ENCODE measurements around the gene CCDC92.

CCDC92 gene

GRCh38 chr12:123973552-123974341 lies 1.1 kb upstream of the CCDC92 start:
- DNase-seq: peak; percentile 53

DNA sequence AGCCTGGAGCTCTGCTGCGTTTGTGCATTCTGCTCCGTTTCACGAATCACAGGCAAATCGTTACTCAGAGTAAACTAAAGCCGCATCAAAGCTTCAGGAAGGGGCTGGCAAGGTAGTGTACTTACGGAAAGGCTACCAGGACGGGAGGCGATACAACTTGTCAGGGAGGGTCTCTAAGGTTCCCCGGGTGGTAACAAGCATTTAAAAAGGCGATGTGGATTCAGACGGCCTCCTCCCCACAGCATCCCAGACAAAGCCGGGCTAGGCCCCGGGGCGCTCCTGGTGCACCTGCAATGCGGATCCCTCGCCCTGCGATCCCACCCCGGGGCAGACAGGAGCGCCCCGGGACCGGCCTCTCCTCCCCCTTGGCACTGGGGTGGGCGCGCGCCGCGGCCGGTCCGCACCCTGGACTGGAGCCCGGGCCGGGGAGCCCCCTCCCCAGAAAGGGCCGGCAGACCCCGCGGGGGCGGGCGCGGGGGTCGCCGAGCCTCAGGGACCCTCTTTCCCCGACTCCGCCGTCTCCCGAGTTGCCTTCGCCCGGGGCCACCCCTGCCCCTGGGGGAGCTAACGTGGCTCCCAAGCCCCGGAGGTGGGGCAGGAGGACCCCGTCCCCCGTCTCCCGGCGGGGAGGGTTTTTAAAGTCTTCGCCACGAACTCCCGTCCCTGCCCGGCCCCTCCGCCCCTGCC lies 718 bp downstream of the CCDC92 start:
- DNase-seq: peak; percentile 47

GRCh38 chr12:123971449-123971769 lies 1.2 kb downstream of the CCDC92 start:
- DNase-seq: no peak

DNA sequence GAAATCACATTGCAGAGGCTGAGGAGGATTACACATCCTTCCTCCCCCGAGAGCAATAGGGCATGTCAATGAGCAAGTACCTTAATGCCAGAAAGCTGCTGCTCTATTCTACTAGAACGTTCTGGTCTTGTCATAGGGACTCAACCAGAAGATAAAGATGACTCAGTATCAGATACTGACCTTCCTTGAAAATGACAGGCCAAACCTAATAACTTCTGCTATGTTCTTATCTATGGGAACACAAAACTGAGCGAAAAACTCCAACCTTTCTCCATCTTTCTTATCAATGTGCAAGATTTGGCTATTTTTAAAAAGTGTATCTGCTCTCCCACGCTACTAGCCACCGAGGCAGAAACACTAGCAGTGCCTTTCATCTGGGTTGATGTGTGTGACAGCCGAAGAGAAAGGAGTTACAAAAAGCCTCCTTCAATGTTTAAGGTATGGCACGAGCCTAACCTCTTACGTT lies 5.5 kb downstream of the CCDC92 start:
- no peak for DNase-seq

GRCh38 chr12:123966596-123966995 lies 6.0 kb downstream of the CCDC92 start:
- DNase-seq: no peak

DNA sequence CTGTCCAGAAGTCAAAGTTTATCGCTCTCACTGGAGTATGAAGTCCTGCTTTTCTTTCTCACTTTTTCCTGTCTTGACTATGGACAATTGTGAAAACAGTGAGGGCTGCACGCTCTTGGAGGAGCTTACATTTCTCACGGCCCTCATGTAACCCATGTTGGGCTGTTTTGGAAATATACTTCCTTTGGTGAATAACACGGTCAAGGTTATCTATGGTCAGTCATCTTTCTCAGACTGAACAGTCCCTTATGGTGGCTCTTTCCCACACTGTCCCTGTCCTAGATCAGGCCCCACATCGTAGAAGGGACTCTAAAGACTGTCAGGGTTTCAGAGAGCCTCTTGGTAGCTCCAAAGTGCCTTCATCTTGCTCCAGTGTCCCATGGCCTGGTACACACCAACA lies 7.2 kb downstream of the CCDC92 start:
- no peak for DNase-seq

- DNase-seq: no peak
These were observed 8.8 kb downstream of the CCDC92 start for GRCh38 chr12:123963821-123964220.

GRCh38 chr12:123962513-123962912 lies 10.1 kb downstream of the CCDC92 start:
- DNase-seq: no peak

- DNase-seq: no peak
These were observed 10.9 kb downstream of the CCDC92 start for GRCh38 chr12:123961585-123962345.

DNA sequence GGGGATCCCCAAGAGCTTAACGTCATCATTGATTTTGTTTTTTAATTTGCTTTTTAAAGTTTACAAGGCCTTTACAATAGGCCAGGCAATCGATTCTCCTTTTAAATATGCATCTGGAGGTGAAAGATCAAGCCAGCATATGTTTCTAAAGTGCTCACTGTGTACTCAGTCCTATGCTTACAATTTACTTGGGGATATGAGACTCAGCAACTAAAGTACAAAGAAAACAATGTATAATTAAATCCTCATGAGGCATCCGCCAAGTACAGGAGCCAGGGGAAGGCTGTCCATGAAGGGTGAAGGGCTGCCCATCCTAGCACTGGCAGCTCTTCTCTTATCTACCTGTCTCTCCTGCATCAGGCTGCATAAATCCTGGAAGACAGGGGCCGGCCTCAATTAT lies 11.8 kb downstream of the CCDC92 start:
- no peak for DNase-seq

- no peak for DNase-seq
These were observed 12.4 kb downstream of the CCDC92 start for GRCh38 chr12:123960029-123960735.

- DNase-seq: no peak
These were observed 13.8 kb downstream of the CCDC92 start for GRCh38 chr12:123958876-123959275.

- DNase-seq: no peak
These were observed 14.2 kb downstream of the CCDC92 start for GRCh38 chr12:123958462-123958861.

GRCh38 chr12:123957196-123957595 lies 15.4 kb downstream of the CCDC92 start:
- no peak for DNase-seq

GRCh38 chr12:123956249-123956648 lies 16.4 kb downstream of the CCDC92 start:
- no peak for DNase-seq

DNA sequence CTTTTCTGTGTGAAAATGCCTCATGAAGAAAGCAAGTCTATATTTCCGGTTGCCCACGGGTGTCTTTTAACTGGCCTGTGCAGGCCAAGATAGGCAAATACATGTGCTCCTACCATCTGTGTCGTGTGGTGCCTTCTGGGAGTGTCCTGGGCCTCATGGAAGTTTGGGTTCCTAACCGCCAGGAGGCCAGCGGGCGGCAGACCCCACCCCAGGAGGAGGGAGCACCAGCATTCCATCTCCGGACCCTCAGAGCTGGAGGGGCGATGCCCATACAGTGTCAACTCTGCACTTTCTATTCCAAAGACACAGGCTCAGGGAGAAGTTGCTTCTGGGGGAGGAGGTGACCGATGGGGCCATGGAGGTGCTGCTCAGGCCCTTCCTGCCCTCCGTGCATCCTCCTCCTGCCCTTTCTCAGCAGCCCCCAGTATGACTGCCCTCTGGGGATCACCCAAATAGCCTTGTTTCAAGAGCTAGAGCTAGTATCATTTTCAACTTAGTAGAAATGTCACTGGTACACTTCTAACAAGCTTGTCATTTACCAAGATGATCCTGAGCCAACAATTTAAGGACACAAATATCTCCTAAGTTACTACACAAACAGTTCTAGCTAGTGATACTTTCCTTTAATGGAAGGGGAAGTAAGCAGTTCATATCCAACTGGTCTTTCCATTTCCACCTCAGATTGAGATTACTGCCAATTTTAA lies 17.8 kb downstream of the CCDC92 start:
- DNase-seq: no peak

GRCh38 chr12:123952037-123952436 lies 20.6 kb downstream of the CCDC92 start:
- DNase-seq: no peak

DNA sequence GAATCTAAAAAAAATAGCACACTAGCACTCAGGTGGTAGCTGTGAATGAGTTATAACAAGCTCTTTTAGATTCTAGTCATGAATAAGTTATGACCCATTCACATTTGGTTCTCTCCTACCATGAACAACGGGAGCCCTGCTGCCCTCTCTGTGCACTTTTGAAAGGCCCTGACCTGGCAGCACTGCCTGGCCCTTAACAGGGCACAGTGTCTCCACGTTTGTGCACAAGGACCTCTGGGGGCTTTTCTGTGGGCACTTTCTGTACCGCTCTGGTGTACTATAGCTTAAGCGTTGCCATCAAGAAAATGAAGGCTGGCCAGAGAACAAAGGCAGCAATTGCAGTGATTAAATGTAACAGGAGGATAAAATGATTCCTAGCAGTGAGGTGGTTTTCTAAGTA lies 21.2 kb downstream of the CCDC92 start:
- no peak for DNase-seq

DNA sequence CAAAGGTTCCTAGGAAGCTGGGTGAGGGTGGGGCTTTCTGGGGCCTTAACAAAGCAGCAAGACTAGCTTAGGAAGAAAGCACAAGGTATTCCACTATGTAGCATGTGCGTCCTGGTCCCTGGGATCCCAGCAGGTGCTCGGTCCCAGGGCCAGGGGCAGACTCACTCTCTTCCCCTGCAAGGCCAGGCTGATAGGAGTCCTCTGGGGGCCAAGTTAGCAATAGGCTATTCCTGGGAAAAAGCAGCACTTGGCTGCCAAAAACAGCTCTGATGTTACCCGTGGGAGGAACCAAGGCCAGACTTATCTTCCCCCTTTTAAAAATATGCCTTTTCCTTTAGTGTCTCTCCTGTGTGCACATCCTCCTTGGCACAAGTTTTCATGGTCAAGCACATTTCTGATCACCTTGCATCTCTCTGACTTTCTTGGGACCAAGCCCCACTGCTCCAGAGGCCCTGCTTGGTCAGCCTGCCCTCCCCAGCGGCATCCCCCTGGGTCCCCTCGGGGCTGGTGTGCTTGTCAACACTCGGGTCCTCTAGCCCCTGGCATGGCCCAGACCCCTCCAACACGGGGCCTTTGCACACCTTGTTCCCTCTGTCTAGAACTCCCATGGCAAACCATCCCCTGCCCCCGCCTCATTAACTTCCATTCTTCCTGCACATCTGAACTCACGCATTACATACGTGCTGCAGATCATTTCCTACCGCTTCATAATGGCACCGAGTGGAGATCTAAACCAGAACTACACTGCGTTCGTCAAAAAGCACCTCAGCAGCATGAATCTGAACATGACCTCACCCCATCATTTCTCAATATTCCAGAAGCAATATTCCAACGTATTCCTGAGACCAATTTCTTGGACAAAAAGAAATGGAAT lies 21.9 kb downstream of the CCDC92 start:
- no peak for DNase-seq

DNA sequence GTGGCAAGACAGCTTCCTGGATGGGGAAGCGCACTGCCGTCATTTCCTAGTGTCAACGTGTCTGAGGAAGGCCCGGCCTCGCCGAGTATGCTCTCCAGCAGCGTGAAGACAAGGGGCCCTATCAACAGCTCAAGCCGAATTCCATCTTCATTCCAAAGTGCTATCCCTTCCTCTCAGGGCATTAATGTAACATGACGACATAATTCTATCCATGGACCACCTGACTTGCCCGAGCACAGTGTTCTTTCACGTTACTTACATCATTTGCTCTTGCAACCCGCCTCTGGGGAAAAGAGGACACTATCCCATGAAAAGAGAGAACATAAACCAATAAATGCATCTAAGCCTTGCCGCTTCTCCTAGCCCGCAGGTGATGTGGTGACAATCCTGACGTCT lies 22.9 kb downstream of the CCDC92 start:
- DNase-seq: no peak
